ENCODE data around the gene FOXF1.

The FOXF1 gene

GRCh38 chr16:86492961-86493629 is 17.2 kb upstream of the FOXF1 start:
- peak; percentile 5 for DNase-seq

- DNase-seq, result peak; percentile 32
These were observed 16.2 kb upstream of the FOXF1 start for GRCh38 chr16:86494039-86494564.

- DNase-seq, result peak; percentile 33
These were observed 15.6 kb upstream of the FOXF1 start for GRCh38 chr16:86494565-86495356.

DNA sequence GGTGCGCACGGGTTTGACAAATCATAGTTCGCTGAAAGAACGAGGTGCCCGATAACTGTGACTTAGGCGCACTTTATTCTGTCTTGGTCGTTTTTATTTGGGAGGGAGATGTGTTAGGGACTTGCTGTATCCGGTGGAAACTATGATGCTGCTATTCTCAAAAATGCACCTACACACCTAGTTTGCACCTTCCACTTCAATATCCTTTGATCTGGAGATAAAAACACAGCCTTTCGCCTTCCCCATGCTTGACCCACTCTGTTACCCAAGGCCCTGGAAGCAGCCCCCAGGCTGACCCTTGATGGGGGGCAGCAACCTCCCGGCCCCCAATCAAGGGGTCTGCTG is 15.0 kb upstream of the FOXF1 start:
- peak; percentile 20 for DNase-seq

- DNase-seq, result no peak
These were observed 14.5 kb upstream of the FOXF1 start for GRCh38 chr16:86495756-86496261.

DNA sequence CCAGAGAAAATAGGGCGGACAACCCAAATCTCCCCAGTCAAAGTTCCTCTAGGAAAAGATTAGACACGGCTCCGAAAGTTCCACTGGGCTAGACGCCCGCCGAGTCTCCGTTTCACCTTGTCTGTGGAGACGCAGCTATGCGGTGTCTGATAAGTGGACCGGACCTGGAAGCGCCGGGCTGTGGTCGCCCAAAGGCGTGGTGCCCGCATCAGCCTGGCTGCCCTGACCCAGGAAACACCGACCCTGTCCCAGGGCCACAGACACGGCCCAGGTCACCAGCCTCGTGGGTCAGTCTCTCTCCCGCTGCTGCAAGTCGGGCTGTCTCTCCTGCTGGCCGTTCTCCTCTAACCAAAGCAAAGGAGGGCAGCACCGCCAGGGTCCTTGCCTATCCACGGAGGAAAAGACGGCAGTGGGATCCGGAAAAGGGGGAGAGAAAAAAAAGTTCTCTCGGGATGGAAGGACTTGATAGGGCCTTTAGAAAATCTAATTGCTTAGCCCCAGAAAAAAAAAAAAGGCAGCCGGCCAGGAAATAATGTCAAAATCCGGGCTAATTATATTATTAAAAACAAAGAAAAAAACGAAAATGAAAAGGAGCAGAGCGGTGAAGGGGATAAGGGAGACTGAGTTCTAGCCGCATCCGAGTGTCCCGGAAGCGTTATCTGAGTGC is 13.9 kb upstream of the FOXF1 start:
- DNase-seq, result peak; percentile 55

DNA sequence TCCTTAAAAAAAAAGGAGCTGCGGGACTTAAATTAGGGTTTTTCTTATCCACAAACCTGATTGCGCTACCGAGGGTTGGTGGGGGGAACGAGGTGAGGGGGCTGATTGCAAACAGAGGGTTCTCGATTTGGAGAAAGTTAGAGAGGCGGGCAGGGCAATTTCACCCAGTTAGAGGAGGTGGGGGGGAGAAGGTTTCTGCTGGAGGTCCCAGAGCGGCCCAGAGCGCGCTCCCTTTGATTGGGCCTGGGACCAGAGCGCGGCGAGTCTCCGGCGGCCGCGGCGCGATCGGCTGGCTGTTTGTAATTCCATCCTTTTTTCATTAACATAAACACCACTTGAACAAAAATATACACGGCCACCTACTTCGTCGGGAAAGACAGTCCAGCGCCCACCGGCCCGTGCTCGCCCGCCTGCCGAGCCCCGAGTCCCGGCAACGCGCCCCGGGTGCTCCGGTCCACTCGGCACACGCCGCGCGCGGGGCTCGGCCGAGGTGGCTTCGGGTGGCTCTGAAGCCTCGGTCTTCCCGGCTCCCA is 13.3 kb upstream of the FOXF1 start:
- peak; percentile 56 for DNase-seq

DNA sequence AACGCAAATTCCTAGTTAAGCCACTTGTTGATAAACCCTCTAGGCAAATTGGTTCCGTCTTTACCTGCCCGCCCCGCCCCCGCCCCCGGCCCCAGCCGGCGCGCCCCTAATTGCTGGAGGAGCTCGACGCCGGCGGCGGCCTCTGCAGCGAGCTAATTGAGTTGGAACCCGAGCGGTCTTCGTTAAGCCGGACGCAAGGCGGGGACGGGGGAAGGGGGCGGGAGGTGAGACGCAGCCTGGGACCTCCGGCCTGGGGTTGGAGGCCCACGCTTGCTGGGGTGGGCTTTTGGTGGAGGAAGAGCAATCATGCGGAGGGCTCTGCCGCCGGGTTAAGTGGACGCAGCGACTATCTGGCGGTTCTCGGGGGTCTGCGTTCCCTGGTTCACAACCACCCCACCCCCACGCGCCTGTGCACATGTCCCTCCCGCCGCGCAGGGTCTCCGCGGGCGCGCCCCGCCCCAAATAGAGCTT is 12.7 kb upstream of the FOXF1 start:
- DNase-seq, result no peak

- DNase-seq, result peak; percentile 47
These were observed 12.1 kb upstream of the FOXF1 start for GRCh38 chr16:86498155-86498670.

DNA sequence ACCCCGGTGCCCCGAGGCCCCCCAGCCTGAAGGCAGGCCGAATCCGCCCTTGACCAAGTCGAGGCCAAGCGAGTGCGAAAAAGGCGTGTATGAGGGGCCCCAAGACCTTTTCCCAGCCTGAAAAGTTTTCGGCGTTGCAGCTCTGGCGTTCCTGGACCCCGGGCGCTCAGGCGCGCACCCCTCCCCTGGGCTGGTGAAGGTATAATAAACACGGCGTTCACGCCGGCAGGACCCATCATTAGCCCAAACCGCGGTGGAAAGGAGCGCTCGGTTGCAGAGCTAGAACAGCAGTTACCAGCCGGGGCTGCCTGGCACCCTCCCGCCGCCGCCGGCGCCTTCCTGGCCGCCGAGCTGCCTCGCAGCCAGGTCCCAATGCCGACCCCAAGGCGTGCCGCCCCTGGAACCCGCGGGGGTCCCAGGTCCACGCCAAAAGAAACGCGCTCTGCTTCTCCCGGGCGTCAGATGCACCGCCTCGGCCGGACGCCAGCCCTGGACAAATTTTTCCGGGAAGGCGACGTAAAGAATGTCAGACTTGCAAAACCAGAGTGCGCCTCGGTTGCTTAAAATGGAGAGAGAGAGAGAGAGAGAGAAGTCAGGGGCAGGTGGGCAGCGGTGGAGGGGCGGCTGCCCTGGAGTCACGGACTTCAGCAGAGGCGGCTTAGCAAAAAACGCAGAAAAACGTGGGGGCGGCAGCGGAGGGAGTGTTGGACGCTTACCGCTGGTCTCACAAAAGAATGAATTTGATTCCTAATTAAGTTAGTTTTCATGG is 11.5 kb upstream of the FOXF1 start:
- peak; percentile 76 for DNase-seq

GRCh38 chr16:86499440-86499786 is 10.9 kb upstream of the FOXF1 start:
- no peak for DNase-seq

GRCh38 chr16:86499889-86500707 is 10.2 kb upstream of the FOXF1 start:
- DNase-seq, result peak; percentile 23

GRCh38 chr16:86500708-86501510 is 9.4 kb upstream of the FOXF1 start:
- no peak for DNase-seq

DNA sequence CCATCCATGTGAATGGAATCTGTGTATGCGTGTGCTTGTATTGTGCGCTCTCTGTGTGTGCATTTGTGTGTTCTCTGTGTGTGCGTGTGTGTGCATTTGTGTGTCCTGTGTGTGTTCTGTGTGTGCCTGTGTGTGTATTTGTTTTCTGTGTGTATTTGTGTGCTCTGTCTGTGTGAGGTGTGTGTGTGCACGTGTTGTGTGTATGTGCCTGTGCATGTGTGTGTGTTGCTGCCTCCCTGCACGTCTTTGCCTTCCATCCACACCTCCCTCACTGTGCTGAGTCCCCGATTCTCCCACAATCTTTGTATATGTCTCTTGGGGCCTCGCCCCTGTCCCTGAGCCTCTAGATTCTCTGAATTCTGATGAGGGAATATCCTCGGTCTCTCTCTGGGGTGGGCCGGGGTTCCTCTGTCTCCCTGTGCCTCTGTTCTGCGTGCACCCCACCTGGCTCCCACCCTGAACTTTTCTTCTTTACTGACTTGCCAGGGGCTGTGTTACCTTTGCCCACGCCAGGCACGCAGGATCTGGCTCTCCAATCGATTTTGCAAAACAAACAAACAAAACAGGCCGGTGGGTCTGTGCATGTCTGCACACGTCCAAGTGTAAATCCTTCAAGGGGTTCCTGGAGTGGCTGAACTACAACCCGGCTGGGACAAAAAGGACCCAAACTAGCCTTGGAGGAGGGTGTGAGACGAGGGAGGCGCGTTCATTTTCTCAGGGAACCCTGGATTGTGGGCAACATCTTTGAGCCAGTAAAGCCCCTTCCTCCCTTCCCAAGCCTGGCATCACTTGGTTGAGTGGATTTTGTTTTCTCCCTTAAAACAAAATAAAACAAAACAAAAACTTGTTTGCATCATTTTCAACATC is 8.1 kb upstream of the FOXF1 start:
- DNase-seq, result peak; percentile 32

GRCh38 chr16:86502856-86503748 is 7.2 kb upstream of the FOXF1 start:
- DNase-seq, result peak; percentile 34

GRCh38 chr16:86503830-86504229 is 6.5 kb upstream of the FOXF1 start:
- DNase-seq, result no peak

DNA sequence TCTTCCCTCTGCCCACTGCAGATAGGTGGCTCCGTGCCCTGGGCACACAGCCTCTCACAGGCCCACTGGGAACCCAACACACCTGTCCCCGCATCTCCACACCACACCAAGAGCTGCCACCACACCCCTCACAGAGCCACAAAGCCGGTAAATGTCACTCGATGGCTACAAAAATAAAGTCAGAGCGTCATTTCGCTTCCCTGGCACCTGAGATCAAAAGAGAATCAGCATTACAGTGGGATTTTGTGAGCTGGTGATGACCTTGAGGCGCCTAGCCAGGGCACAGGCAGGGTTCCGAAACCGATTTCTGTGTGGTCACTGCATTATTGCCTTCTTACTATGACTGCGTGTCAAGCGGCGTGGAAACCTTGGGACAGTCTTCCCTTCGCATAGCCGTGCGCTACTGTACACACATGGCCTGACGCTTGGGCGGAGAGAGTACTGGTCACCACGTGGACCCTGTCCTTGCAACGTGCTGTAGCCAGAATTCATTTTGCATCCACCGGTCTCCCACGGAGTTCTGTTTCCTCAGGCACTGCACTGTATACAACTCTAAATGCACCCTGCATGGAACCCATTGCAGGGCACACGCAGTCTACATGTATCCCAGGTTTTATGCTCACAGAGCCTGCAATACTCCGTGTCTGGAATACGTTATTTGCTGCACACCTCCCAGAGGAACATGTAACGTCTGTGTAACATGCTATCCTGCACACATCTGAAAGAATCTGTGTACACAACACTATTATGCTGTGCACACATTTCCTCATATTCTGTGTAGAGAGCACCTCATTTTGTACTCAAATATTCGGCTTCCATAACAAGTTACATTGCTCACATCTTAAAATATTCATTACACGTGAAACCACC is 5.8 kb upstream of the FOXF1 start:
- peak; percentile 31 for DNase-seq
